WI38 (cell line): ENCODE results near the gene ACCS.

Source experiments
- H3K4me3 ChIP-seq: 2 replicates; pipeline ENCODE4 v1.5.1; 2011; ENCODE audit warnings: low read depth, mild to moderate bottlenecking, control low read depth, low read length
- TF ChIP-seq, protein P1 (sequence below): IDR thresholded peaks from 2 replicates; pipeline ENCODE4 v1.5.1; 2012; ENCODE audit warnings: low read depth, mild to moderate bottlenecking, control low read depth, low read length

ACCS gene, protein sequence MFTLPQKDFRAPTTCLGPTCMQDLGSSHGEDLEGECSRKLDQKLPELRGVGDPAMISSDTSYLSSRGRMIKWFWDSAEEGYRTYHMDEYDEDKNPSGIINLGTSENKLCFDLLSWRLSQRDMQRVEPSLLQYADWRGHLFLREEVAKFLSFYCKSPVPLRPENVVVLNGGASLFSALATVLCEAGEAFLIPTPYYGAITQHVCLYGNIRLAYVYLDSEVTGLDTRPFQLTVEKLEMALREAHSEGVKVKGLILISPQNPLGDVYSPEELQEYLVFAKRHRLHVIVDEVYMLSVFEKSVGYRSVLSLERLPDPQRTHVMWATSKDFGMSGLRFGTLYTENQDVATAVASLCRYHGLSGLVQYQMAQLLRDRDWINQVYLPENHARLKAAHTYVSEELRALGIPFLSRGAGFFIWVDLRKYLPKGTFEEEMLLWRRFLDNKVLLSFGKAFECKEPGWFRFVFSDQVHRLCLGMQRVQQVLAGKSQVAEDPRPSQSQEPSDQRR

DNA sequence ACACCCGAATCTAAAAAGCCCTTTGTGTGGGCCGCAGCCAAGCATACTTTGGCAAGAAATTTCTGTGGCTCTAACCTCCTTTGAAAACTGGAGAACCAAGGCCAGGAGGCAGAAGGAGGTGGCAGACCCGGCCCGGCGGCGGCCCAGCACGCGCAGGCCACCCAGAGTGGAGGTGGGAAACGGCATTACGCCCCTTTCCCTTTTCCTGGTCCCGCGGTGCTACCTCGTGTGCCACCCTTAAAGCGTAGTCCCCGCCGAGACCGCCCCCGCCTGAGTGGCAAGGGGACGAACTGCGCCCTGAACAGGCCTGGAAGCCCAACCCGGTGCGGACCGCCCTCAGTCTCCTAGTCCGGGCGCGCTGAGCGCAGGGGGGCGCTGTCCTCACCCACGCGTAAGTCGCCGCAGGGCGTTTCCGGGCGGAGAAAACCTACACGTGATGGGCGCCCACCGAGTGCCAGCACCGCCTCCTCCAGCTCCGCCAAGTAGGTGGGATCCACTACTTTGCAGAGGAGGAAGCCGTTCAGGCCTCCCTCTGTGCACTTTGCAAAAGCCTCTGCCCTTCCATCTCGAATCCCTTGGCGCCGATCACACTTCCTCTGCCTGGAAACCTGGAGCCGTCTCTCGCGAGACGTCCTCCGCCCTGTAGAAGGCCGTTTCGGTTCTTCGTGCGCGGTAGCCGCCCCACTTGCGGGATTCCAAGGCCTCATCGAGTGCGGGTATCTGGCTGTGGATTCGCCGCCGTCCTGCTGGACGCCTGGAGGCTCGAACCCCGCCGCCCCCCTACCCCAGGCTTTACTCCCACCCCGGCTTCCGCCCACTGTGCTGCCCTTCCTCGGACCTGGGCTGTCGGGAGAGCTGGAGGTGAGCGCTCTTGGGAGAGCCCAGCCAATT lies at the start of gene ACCS:
Gene ACCS (plus strand): TSS at position 430 of the 891 bp plus-strand sequence. CDS start 1,358 bp downstream, outside the sequence.
- TF ChIP-seq, protein P1, sequence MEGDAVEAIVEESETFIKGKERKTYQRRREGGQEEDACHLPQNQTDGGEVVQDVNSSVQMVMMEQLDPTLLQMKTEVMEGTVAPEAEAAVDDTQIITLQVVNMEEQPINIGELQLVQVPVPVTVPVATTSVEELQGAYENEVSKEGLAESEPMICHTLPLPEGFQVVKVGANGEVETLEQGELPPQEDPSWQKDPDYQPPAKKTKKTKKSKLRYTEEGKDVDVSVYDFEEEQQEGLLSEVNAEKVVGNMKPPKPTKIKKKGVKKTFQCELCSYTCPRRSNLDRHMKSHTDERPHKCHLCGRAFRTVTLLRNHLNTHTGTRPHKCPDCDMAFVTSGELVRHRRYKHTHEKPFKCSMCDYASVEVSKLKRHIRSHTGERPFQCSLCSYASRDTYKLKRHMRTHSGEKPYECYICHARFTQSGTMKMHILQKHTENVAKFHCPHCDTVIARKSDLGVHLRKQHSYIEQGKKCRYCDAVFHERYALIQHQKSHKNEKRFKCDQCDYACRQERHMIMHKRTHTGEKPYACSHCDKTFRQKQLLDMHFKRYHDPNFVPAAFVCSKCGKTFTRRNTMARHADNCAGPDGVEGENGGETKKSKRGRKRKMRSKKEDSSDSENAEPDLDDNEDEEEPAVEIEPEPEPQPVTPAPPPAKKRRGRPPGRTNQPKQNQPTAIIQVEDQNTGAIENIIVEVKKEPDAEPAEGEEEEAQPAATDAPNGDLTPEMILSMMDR, result peak; percentile 57
- peak within 1 kb of the TSS; percentile 60 for H3K4me3 ChIP-seq

DNA sequence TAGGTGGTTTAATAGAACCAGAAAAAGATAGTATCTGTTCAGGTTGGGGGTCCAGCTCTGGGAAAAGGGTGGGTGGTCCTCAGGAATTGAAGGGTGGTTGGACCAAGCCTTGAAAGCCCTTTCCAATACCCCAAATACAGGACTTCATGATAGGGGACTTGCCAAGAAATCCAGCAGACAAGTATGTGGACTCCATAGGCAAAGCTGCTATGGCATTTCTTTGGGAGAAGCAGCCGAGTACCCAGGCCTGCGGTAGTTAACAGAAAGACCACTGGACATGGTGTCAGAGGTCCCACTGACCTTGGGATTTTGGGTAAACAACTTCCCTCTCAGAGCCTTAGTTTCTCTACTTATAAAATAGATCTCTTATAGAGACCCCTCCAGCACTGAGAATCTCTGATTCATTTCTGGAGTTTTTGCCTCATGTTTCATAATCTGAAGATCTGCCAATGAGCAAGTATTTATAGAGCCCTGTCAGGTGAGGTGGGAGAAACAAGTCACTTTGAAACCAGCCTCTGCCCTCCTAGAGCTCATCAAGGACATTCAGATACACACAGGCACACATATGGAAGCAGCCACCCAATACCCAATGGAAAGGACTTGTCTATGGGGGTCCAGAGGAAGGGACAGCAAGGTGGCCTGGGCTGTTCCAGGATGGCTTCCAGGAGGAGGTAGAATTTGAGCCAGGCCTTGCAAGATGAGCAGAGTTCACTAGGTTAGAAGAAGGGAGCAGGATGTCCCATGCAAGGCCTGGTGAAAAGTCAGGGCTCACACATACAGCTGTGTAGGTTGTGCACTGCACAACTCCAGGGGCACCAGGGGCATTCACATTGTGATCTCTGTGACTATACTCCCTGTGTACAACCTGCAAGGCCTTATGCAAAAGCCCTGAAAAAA lies 49.3 kb upstream of the ACCS start:
- TF ChIP-seq, protein P1, result no peak
- H3K4me3 ChIP-seq, result no peak overlapping the region

- no peak overlapping the region for H3K4me3 ChIP-seq
- TF ChIP-seq, protein P1, result no peak
Measured at GRCh38 chr11:44017443-44018126, 48.5 kb upstream of the ACCS start.

DNA sequence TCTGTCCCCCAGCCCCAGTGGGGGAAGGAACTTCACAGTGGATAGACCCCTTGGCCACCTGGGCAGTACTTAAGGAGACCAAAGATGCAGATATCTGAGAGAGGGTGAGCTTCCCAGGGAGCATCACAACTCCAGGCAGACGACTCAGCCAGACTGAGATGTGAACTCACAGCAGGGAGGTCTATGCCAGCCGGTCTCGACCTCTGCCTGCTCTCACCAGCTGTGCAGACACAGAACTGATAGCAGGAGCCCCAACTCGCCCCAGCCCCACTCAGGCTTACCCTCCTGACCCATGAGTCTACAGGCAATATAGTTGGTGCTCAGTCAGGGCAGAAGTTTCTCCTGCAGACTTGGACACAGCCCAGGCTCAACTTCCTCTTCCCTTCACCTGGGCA lies 47.9 kb upstream of the ACCS start:
- TF ChIP-seq, protein P1, result no peak
- H3K4me3 ChIP-seq, result no peak overlapping the region

DNA sequence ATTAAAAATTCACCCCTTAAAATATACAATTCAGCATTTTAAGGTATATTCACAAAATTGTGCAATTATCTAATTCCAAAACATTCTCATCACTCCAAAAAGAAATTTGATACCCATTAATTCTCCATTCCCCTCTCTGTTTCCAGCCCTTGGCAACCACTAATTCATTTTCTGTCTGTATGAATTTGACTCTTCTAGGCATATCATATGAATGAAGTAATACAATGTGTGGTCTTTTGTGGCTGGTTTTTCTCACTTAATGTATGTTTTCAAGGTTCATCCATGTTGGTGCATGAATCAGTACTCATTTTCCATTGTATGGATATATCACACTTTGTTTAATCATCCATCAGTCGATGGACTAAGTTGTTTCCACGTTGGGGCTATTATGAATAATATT lies 47.2 kb upstream of the ACCS start:
- TF ChIP-seq, protein P1, result no peak
- H3K4me3 ChIP-seq, result no peak overlapping the region

- TF ChIP-seq, protein P1, result no peak
- H3K4me3 ChIP-seq, result no peak overlapping the region
Measured at GRCh38 chr11:44024977-44025376, 41.1 kb upstream of the ACCS start.
